ENCODE measurements around the gene TTI1.

The TTI1 gene

DNA sequence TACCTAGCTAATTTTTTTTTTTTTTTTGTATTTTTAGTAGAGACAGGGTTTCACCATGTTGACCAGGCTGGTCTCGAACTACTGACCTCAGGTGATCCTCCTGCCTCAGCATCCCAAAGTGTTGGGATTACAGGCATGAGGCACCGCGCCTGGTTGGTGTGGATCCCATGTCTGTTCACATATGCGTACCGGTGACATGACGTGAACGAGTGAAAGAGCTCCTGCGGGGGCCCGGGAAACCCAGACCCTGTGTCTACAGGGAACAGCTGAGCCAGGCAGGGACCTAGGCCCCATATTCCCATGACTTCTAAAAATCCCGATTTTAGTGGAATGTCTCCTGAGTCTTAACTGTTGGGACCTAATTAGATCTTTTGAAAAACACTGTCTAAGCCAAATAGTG lies 97.2 kb downstream of the TTI1 start:
- TF ChIP-seq, protein P1, sequence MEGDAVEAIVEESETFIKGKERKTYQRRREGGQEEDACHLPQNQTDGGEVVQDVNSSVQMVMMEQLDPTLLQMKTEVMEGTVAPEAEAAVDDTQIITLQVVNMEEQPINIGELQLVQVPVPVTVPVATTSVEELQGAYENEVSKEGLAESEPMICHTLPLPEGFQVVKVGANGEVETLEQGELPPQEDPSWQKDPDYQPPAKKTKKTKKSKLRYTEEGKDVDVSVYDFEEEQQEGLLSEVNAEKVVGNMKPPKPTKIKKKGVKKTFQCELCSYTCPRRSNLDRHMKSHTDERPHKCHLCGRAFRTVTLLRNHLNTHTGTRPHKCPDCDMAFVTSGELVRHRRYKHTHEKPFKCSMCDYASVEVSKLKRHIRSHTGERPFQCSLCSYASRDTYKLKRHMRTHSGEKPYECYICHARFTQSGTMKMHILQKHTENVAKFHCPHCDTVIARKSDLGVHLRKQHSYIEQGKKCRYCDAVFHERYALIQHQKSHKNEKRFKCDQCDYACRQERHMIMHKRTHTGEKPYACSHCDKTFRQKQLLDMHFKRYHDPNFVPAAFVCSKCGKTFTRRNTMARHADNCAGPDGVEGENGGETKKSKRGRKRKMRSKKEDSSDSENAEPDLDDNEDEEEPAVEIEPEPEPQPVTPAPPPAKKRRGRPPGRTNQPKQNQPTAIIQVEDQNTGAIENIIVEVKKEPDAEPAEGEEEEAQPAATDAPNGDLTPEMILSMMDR (IDR thresholded peaks at IDR 0.05; ENCODE audit: control insufficient read depth, extremely low read depth, insufficient read depth), result no peak
- no peak for DNase-seq (ENCODE audit: low read depth)
- H3K4me3 ChIP-seq (ENCODE audit: low read depth, low read length), result no peak overlapping the region

DNA sequence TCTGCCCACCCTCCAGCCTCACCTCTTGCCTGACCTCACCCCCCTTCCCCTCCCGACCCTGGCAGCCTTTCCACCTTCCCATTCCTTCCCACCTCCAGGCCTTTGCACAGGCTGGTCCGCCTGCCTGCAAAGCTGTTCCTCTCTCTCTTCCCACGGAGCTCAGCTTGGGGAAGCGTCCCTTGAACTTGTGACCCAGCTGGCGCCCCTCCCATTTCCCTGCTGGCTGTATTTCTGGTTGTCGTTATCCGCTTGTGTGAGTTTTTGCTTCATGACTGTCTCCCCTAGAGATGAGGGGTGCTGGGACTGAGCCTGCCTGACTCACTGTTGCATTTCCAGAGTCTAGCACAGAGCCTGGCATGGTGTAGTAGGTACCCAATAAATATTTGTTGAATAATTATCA lies 97.8 kb downstream of the TTI1 start:
- H3K4me3 ChIP-seq (ENCODE audit: low read depth, low read length), result no peak overlapping the region
- TF ChIP-seq, protein P1 (IDR thresholded peaks at IDR 0.05; ENCODE audit: control insufficient read depth, extremely low read depth, insufficient read depth), result no peak
- no peak for DNase-seq (ENCODE audit: low read depth)

DNA sequence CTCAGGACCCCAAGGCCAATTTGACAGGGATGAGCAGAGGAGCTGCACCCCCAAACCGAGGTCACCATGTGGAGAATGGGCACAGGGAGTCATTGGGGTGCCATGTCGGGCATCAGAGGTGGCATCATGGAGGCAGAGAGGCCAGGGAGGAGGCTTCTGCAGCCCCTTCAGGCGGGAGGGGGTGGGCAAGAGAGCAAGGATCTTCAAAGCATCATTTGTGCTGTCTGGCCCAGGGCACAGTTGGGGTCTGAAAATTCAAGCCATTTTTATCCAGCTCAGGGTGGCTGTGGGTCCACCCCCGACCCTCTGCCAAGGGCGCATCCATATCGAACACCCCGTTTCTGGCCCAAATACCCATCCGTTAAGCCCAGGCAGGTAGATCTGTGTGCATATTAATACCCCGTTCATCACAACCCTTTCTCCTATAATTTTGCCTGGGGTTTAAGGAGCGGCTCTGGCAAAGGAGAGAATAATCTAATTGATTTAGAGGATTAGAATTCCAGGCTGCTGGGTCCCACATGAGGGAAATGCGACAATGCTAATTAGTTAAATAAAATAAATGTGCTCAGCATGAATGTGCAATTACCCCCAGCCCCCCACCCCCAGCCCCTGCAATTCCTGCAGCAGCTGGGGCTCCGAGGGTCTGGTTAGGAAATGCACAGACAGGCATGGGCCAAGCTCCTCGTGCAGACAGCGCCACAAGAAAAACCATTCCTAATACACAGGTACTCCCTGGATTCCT lies 98.5 kb downstream of the TTI1 start:
- H3K4me3 ChIP-seq (ENCODE audit: low read depth, low read length), result no peak overlapping the region
- DNase-seq (ENCODE audit: low read depth), result no peak
- TF ChIP-seq, protein P1 (IDR thresholded peaks at IDR 0.05; ENCODE audit: control insufficient read depth, extremely low read depth, insufficient read depth), result no peak

DNA sequence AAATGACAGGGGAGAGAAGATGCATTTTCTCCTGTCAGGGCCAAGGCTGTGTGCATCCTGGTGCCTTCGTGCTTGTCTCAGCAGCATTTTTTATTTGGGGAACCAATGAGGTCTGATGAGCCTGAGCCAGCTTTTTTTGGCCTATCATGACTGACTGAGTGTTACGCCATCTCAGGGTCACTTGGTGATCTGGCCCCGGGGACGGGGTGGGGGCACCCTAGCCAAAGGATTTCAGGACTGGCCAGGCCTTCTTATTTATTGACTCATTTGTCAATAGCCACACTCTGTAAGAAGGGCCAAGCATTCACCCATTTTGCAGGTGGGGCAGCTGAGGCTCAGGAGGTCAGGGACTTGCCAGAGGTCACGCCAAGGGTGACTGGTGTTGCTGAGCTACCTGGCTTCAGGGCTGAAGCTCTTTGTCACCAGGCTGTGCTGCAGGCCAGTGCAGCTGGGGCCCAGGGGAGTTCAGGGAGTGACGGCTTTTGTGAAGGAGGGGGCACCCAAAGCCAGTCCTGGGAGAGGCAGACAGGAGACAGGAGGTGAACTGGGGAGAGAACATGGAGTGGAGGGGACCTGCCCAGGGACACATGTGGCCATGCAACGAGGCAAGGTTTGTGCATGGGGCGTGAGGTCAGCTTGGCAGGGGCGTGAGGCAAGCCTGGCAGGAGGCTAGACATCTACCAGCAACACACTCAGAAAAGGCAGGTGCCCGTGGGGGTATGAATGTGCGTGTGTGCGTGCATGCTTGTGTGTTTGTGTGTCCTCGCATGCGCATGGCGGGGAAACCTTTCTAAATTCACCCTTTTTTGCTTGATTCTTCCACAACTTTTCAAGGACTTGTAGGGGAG lies 99.2 kb downstream of the TTI1 start:
- TF ChIP-seq, protein P1 (IDR thresholded peaks at IDR 0.05; ENCODE audit: control insufficient read depth, extremely low read depth, insufficient read depth), result no peak
- H3K4me3 ChIP-seq (ENCODE audit: low read depth, low read length), result no peak overlapping the region
- no peak for DNase-seq (ENCODE audit: low read depth)
